Frontal cortex (tissue), 4 donors: Measurements from ENCODE around the gene CELSR2. TPM values are rescaled to one million over a fixed set of nuclear protein-coding genes. Genes with fewer than 3 reads are reported as not detected.

Experiments
- DNase-seq, 2 donors: peaks; one replicate each; pipeline ENCODE4 v3.0.0; 2012; ENCODE audit warnings: low spot score in 2 of 2
- FAIRE-seq: peaks from 2 replicates; lab custom pipeline; 2012; peaks lifted over from hg19 to GRCh38; lab: Jason Lieb, UNC
- total RNA-seq: library from RNA; depleted of rRNA; stranded (reverse); fragments of >200 nt; gene quantifications from one replicate; pipeline ENCODE4 v1.2.3, GENCODE V29; 2014
- donor health status: control.
- donor health status: control.
- donor health status: control.

The CELSR2 gene
- total RNA-seq, 1 donor from 2014 or later = 27.3 TPM

DNA sequence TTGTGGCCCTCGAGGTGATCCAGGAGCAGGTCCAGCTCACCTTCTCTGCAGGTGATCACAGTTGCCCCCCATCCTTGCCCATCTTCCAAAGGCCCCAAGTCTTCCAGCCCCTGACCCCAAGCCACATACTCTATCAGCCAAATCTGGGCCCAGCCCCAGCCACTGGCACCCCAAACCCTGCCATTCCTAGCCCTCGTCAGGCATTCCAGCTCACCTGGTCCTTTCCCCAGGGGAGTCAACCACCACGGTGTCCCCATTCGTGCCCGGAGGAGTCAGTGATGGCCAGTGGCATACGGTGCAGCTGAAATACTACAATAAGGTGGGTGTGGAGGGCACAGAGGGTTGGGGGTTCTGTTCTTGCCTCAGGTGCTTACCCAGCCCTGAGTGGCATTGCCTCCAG lies 12.2 kb downstream of the CELSR2 start:
- FAIRE-seq = no peak
- no peak for DNase-seq

DNA sequence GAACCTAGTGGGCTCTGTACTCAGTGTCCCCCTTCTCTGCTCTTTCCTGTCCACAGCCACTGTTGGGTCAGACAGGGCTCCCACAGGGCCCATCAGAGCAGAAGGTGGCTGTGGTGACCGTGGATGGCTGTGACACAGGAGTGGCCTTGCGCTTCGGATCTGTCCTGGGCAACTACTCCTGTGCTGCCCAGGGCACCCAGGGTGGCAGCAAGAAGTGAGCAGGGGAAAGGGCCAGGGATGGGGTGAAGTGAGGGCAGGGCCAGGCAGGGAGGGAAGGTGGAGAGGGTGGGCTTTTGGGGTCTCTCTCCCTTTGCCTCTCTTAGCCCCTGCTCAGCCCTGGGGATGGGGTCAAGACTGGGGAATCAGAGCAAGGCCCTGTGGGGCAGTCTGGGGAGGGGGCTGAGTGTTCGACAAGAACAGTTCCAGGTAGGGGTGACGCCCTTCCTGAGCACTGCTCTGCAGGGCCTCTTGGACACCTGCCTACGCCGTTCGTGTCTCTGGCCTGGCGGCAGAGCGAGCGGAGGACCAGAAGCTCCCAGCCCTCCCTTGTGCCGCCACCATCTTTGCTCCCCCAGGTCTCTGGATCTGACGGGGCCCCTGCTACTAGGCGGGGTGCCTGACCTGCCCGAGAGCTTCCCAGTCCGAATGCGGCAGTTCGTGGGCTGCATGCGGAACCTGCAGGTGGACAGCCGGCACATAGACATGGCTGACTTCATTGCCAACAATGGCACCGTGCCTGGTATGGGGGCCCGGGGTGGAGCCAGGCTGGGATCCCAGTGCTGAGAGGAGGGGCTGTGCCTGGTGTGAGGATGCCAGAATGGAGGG lies 13.1 kb downstream of the CELSR2 start:
- no peak for DNase-seq
- FAIRE-seq = no peak

DNA sequence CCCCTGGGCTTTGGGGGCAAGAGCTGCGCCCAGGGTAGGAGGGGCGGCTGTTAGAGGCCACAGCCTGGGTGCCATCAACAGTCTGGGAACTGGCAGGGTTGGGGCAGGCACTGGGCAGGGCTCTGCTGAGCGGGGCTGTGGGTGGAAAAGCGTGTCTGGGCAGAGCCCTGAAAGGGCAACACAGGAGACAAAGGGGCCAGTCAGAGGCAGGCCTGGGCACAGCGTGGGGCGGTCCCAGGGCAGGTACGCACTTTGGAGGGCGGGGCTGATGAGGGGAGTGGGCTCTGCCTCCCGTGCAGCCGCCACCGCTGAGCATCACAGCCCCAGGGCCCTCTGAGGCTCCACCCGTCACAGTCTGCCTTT lies 13.9 kb downstream of the CELSR2 start:
- DNase-seq (no peak), FAIRE-seq (no peak)

DNA sequence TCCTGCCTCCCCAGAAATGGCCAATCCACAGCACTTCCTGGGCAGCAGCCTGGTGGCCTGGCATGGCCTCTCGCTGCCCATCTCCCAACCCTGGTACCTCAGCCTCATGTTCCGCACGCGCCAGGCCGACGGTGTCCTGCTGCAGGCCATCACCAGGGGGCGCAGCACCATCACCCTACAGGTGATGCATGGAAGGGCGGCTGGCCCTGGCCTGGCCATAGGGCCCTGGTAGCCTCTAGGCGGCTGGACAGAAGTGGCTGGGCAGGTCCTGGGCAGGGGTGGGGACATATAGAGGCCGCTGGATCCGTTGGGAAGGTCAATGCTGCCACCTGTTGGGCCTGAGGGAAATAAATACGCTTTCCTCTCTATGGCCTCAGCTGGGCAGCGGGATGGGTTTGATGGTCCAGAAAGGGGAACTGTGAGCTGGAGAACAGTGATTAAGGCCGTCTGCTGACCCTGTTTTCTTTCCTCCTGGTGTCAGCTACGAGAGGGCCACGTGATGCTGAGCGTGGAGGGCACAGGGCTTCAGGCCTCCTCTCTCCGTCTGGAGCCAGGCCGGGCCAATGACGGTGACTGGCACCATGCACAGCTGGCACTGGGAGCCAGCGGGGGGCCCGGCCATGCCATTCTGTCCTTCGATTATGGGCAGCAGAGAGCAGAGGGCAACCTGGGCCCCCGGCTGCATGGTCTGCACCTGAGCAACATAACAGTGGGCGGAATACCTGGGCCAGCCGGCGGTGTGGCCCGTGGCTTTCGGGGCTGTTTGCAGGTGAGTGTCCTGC lies 14.4 kb downstream of the CELSR2 start:
- DNase-seq (peak; percentile 79 to 83), FAIRE-seq (no peak)

DNA sequence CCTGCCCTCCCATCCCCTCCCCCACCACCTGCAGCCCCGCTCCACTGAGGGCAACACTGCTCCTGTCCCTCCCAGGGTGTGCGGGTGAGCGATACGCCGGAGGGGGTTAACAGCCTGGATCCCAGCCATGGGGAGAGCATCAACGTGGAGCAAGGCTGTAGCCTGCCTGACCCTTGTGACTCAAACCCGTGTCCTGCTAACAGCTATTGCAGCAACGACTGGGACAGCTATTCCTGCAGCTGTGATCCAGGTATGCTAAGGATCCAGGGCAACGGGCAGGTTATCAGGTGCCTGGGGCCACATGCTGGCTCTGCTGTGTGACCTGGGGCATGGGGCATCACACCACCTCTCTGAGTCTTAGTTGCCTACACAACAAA lies 15.0 kb downstream of the CELSR2 start:
- FAIRE-seq (no peak), DNase-seq (no peak)

DNA sequence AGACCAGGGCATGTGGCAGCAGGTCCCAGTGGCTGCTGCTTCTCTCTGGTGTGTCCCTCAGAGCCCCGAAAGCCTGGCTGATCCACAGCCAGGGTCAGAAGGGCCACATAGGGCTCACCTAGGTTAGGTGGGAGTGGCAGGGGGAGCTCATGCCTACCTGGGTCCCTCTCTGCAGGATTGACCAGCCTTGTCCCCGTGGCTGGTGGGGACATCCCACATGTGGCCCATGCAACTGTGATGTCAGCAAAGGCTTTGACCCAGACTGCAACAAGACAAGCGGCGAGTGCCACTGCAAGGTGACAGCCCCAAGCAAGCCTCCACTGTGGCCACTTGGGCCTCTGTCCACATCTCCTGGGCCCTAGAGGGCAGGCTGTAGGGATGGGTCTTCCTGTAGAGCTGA lies 15.7 kb downstream of the CELSR2 start:
- no peak for FAIRE-seq
- no peak for DNase-seq

DNA sequence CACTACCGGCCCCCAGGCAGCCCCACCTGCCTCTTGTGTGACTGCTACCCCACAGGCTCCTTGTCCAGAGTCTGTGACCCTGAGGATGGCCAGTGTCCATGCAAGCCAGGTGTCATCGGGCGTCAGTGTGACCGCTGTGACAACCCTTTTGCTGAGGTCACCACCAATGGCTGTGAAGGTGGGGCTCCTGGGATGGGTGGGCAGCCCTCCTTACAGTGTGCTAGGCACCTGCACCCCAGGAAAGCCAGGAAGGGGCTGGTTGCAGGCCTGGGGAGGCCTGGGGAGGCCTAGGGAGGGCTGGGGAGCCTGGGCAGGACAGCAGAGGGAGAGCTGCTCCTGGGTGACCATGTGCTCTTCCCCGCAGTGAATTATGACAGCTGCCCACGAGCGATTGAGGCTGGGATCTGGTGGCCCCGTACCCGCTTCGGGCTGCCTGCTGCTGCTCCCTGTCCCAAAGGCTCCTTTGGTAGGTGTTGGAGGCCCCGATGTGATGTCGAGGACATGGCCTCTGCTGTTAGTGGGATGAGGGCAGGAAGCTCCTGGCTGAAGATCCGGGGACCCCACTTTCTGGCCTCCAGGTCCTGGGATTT lies 16.5 kb downstream of the CELSR2 start:
- FAIRE-seq = no peak
- DNase-seq = no peak

DNA sequence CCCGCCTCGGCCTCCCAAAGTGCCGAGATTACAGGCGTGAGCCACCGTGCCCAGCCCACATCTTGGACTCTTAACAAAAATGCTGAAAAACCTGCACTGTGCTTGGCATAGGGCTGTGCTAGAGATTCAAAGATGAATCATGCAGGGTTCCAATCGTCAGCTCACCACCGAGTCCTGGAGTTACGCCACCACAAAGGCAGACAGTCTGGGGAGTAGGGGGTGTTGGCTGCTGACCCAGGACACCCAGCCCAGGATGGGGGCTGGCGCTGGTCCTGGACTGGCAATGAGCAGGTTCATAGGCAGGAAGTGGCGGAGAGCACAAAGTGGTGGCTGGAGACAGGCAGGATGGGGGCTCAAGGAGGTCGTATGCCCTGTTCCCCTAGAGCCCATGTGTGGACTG lies 17.6 kb downstream of the CELSR2 start:
- no peak for DNase-seq
- FAIRE-seq = no peak

DNA sequence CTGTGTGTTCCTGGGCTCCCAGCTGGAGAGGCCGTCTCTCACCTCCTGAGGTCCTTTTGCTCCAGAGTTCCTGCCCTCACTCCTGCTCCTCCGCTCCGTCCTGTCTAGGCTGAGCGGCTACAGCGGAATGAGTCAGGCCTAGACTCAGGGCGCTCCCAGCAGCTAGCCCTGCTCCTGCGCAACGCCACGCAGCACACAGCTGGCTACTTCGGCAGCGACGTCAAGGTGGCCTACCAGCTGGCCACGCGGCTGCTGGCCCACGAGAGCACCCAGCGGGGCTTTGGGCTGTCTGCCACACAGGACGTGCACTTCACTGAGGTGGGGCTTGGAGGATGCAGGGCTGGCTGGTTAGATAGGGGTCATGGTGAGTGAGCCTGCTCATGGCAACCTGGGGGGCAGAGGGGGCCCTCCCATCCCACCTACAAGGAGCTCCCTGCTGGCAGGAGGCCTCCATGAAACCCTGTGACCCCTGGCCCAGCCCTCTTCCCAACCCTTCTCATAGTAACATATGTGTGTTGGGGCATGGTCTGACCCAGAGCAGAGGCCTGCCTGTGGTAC lies 18.5 kb downstream of the CELSR2 start:
- DNase-seq (no peak), FAIRE-seq (no peak)

DNA sequence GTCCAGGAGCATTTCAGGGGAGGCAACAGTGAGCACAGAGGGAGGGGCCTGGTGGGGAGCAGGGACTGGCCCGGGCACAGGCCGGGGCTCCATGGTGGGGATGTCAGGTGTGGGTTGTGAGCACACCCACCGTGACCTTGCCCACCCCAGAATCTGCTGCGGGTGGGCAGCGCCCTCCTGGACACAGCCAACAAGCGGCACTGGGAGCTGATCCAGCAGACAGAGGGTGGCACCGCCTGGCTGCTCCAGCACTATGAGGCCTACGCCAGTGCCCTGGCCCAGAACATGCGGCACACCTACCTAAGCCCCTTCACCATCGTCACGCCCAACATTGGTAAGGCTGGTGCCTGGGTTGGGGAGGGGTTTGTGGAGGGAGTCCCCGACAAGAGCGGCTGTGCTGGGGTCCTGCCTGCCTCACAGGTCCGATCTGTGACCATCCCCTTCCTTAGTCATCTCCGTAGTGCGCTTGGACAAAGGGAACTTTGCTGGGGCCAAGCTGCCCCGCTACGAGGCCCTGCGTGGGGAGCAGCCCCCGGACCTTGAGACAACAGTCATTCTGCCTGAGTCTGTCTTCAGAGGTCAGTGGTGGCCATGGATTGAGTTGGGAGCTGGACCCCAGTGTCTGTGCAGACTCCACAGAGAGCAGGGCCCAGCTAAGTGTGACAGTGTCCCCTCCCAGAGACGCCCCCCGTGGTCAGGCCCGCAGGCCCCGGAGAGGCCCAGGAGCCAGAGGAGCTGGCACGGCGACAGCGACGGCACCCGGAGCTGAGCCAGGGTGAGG lies 19.3 kb downstream of the CELSR2 start:
- no peak for FAIRE-seq
- no peak for DNase-seq

DNA sequence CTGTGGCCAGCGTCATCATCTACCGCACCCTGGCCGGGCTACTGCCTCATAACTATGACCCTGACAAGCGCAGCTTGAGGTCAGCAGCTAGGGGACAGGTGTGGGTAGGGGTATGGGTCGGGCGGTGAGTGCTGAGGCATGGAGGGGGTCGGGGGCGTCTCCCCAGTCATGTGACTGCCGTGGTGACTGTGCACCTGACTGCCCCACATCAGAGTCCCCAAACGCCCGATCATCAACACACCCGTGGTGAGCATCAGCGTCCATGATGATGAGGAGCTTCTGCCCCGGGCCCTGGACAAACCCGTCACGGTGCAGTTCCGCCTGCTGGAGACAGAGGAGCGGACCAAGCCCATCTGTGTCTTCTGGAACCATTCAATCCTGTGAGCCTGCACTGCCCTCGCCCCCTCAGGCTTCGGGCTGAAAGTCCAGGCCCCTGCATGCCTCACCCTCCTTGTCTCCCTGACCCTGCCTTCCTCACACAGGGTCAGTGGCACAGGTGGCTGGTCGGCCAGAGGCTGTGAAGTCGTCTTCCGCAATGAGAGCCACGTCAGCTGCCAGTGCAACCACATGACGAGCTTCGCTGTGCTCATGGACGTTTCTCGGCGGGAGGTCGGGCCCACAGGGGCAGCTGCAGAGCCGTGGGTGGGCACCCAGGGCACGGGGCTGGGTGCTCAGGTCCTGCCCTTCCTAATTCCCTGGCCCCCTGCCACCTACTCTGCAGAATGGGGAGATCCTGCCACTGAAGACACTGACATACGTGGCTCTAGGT lies 20.1 kb downstream of the CELSR2 start:
- FAIRE-seq (no peak), DNase-seq (no peak)

DNA sequence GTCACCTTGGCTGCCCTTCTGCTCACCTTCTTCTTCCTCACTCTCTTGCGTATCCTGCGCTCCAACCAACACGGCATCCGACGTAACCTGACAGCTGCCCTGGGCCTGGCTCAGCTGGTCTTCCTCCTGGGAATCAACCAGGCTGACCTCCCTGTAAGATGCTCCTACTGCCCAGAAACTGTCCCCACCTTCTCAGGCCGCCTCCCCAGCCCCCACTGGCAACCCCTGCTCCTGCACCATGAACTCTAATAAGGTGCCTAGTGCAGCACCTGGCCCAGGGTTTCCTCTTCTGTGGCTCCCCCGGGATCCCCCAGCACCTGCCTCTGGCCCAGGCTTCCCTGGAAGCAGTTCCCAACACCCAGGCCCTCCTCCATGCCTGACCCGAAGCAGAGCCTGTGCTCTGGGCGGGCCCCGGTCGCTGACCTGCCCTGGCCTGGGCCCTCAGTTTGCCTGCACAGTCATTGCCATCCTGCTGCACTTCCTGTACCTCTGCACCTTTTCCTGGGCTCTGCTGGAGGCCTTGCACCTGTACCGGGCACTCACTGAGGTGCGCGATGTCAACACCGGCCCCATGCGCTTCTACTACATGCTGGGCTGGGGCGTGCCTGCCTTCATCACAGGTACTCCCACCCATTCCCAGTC lies 20.8 kb downstream of the CELSR2 start:
- FAIRE-seq (no peak), DNase-seq (no peak)

DNA sequence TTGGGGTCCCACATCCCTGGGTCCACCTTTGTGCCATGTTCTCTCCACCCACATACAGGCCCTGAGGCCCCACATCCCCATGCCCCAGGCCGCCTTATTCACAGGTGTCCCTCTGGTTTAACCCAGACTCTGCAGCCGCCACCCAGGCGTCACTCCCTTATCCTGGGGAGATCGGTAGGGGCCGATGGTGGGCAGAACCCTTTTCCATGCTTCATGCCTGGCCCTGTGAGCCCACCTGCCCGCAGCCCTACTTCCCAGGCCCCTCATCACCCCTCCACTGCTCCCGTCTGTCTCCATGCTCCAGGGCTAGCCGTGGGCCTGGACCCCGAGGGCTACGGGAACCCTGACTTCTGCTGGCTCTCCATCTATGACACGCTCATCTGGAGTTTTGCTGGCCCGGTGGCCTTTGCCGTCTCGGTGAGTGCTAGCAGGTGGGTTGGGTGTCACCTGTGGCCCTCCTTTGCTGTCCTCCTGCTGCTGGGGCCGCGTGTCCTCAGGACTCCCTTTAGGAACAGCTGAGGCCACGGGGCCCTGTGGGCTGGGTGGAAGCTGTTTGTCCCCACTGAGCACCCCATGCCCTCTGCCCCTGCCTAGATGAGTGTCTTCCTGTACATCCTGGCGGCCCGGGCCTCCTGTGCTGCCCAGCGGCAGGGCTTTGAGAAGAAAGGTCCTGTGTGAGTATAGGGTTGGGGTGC lies 21.4 kb downstream of the CELSR2 start:
- DNase-seq (peak in 1 of 2 donors; percentile 21), FAIRE-seq (no peak)

DNA sequence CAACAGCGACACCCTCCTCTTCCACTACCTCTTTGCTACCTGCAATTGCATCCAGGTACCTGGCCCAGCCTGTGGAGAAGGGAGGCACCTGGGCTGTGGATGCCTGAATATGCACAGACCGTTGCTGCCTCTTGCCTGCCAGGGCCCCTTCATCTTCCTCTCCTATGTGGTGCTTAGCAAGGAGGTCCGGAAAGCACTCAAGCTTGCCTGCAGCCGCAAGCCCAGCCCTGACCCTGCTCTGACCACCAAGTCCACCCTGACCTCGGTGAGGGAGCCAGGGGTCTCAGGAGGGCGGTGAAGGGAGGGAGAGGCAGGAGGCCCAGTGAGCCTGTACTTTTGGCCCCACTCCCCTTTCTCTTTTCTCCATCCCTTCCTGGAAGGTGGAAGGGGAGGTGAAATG lies 22.1 kb downstream of the CELSR2 start:
- FAIRE-seq = no peak
- DNase-seq = peak in 1 of 2 donors; percentile 9

DNA sequence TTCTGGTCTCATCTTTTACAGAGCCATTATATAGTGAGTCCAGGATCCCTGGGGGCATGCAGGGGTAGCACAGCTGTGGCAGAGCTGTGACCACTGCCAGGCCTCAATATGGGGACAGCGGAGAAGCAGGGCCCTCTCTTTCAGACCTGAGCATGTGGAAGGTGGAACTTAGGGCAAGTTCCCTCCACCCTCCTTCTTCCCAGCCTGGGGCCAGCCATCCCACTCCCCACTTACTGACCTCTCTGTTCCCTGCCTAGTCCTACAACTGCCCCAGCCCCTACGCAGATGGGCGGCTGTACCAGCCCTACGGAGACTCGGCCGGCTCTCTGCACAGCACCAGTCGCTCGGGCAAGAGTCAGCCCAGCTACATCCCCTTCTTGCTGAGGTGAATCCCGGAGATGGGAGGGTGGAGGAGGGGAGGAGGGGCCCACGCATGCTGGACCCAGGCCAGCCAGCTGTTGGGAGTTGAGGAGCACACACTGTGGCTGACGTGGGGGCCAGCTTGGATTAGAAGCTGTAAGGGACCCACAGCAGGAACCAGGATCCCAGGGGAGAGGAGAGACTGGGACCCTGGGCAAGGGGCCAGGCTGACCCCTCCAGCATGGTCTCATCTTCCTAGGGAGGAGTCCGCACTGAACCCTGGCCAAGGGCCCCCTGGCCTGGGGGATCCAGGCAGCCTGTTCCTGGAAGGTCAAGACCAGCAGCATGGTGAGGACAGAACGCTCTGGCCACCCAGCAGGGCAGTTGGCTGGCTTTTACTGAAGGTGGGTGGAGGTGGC lies 22.9 kb downstream of the CELSR2 start:
- DNase-seq = peak in 1 of 2 donors; percentile 24
- no peak for FAIRE-seq

DNA sequence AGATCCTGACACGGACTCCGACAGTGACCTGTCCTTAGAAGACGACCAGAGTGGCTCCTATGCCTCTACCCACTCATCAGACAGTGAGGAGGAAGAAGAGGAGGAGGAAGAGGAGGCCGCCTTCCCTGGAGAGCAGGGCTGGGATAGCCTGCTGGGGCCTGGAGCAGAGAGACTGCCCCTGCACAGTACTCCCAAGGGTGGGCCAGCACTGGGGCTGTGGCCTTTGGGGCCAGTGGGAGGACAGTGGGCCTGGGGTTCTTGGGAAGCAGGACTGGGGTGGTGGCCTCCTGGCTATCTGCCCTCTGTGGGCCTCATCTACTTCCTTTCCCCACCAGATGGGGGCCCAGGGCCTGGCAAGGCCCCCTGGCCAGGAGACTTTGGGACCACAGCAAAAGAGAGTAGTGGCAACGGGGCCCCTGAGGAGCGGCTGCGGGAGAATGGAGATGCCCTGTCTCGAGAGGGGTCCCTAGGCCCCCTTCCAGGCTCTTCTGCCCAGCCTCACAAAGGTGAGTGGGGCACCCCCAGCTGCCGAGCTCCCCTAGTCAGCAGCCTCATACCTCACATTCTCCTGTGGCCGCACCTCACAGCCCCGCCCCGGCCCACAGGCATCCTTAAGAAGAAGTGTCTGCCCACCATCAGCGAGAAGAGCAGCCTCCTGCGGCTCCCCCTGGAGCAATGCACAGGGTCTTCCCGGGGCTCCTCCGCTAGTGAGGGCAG lies 23.6 kb downstream of the CELSR2 start:
- FAIRE-seq (no peak), DNase-seq (no peak)
